AG09319 (cell line): ENCODE results near the gene KRT15.

ENCODE experiments used
- DNase-seq: peaks from one replicate; pipeline ENCODE4 v3.0.0-alpha.2; 2010; ENCODE audit warnings: low read depth; ENCODE audit errors: extremely low read depth
- CTCF ChIP-seq: IDR thresholded peaks from 2 replicates; pipeline ENCODE4 v1.5.1; 2011; ENCODE audit warnings: low read depth, mild to moderate bottlenecking, inconsistent platforms, low read length, moderate library complexity

The KRT15 gene

GRCh38 chr17:41518789-41519449 lies at the start of gene KRT15:
Gene KRT15 (minus strand): TSS chr17:41518890. CDS start chr17:41518827, 63 bp downstream.
- TF ChIP-seq CTCF = no peak
- DNase-seq = no peak

- no peak for DNase-seq
- no peak for TF ChIP-seq CTCF
These were observed 48.6 kb upstream of the KRT15 start for GRCh38 chr17:41567317-41567716.

GRCh38 chr17:41565338-41565737 lies 46.6 kb upstream of the KRT15 start:
- TF ChIP-seq CTCF = no peak
- DNase-seq = no peak

GRCh38 chr17:41563607-41564170 lies 45.0 kb upstream of the KRT15 start:
- no peak for DNase-seq
- TF ChIP-seq CTCF = no peak

- no peak for DNase-seq
- no peak for TF ChIP-seq CTCF
These were observed 42.9 kb upstream of the KRT15 start for GRCh38 chr17:41561554-41561953.

GRCh38 chr17:41559548-41559947 lies 40.9 kb upstream of the KRT15 start:
- DNase-seq = no peak
- no peak for TF ChIP-seq CTCF

- no peak for TF ChIP-seq CTCF
- DNase-seq = no peak
These were observed 38.2 kb upstream of the KRT15 start for GRCh38 chr17:41556931-41557330.
